IPS DF 19.7 (cell line): ENCODE measurements around the gene SLC35A2.

Experiments
- DNase-seq: peaks from one replicate; pipeline ENCODE4 v3.0.0-alpha.2; 2013; ENCODE audit warnings: low read depth, low spot score

SLC35A2 gene

DNA sequence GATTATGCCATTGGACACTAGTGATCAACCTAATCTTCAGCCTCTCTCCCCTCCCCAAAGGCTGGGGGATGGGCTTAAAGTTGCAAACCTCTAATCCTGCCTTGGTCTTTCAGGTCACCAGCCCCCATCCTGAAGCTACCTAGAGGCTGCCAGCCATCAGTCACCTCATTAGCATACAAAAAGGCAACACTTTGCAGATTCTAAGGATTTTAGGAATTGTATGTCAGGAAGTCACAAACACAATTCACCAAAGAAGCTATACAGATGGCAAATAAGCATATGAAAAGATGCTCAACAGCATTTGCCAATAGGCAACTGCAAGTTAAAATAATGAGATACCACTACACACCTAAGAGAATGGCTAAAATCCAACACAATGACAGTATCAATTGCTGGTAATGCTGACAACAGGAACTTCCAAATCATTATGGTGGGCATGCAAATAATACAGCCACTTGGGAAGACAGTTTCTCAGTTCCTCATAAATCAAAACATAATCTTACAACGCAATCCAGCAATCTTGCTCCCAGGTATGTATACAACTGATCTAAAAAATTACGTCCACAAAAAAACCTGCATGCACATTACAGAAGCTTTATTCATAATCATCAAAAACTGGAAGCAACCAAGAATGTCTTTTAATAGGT lies 16.4 kb upstream of the SLC35A2 start:
- DNase-seq: peak; percentile 87

DNA sequence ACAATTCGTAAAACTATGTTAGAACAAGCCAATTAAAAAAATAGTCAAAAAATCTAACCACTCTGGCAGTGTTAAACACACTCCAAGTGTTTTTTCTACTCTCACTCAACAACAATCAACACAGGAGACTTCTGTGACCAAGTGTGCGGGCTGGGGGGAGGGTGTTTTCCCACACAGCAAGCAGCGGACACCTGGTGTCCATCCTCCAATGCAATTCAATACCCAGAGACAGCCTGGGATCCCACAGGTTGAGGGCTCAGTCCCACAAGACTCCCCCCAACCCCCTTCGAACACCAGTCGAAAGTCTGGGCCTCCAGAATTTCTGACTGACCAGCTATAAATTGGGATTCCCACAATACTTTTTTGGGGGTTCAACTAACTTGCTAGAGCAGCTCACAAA lies 15.7 kb upstream of the SLC35A2 start:
- no peak for DNase-seq

DNA sequence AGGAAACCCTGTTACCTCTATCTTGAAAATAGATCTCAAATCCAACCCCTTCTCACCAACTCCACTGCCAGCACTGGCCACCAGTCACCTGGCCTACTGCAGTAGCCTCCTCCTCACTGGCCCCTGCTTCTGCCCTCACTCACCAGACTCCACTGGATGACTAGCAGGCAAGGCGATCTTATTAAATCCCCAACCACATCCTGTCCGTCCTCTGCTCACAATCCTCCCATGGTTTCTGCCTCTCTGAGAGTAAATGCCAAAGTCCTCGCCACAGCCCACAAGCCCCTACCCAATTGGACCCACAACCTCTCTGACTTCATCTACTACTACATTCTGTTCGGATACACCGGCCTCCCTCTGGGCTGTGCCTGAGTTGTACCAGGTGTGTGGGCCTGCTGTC lies 12.8 kb upstream of the SLC35A2 start:
- DNase-seq: no peak

DNA sequence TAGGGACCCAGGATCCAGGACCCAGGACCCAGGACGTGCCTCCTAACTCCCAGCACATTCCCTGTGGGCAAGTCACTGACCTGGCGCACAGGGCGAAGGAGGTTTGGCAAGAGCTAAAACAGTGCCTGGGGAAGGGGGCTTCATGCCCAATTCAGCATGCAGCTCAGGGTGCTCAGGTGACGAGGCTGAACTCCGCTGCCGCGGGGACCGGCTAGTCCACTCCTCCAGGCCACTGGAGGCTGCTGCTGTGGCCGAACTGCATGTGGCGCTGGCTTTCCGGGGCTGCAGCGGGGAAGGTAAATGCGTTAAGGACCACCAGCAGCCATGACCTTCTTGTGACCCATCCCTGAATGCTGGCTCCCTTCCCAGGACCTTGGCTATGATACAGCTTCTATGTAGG lies 12.3 kb upstream of the SLC35A2 start:
- DNase-seq: no peak

DNA sequence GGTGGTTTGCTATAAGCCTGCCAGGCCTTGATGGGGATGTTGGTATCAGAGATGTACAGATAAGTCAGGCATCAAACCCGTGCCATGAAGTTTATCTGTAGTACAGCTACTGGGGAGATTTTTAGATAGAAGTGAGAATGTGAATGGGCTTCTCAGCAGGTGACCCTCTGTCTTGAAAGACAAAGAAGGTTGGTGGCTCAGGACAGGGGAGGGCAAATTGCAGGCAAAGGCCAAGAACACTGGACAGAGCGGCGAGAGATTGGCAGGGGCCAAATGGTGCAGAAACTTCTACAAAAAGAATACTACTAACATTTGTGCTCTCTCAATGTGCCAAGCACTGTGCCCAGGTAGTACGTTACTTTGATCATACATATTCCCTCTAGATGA lies 9.3 kb upstream of the SLC35A2 start:
- DNase-seq: no peak

DNA sequence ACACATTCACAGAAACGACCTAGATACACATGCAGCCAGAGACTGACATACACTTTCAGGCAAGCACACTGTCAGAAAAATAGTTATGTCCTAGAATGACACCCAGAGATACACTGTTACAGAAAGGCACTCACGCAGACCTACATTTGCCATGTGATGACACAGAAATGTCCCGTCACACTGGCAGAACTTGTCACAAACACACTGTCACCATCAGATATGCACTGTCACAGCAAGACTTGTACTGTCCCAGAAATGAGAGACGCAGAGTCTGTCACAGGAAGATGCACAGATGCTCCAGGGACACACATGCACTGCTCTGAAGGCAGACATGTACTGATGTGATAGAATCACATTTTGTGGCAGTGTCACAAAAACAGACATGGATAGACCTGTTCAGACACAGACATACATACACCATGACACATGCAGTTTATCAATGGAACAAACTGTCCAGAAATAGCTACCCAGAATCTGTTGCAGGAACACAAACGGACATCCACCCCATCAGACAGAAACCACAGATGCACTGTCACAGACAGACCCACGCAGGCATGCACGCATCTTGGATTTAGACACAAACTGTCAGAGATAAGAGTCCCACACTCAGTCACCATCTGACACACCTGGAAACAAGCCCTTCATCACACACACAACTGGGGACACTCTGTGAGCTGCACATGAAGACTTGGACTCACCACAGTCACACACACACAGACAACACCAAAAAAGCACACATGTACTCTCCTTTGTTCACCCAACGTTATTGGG lies 8.7 kb upstream of the SLC35A2 start:
- DNase-seq: no peak

DNA sequence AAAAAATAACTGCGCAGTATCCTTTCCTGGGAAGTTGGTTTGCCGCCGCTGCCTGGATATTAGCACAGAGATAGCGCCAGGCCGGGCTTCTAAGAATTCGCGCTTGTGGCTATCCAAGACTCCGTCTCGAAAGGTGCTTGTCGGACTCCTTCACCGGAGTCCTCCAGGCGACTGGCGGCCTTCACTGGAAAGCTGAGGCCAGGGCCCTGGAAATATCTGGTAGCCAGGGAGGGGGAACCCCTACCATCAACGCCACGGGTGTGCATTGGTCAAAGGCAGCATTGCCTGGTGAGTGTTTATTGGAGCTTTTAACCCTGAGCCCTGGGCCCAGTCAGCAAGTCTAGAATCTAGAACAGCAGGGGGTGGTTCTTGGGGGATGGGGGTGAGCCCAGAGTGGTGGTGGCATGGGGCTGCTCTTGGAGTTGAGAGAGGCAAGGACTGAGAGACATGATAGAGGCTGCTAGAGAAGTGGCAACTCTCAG lies 8.0 kb upstream of the SLC35A2 start:
- no peak for DNase-seq

DNA sequence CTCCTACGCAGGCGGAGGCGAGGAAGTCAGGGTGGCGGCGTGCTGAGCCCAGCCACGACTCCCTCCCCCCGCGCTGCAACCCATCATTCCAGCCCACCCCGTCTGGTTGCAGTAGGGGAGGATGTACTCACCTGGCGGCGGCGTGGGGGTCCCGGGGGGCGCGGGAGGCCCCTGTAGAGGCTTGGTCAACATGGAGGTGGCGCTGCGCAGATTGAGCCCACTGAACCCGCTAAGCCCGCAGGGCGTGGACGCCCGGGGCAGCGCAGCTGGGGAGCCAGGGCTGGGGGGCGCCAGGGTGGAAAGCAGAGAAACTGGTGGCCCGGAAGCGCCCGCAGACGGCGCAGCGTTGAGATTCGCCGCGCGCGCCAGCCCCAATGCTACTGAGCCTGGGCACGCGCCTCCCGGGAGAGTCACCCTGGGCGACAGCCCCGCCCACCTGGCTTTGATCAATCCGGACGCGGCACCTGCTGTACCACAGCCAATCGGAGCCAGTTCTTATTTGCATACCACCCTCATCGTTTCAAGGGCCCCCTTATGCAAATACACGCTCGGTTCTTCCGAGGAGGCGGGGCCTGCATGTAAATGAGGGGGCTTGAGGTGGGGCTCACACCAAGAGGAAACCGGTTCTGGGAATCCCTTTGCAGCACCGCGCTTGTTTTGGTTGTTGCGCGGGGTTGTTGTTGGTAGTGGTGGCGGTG lies 7.3 kb upstream of the SLC35A2 start, which contains the start of gene PIM2:
Gene PIM2 (minus strand): TSS at position 382 of the 698 bp plus-strand sequence. CDS start 190 bp downstream, at position 192.
- DNase-seq: no peak

DNA sequence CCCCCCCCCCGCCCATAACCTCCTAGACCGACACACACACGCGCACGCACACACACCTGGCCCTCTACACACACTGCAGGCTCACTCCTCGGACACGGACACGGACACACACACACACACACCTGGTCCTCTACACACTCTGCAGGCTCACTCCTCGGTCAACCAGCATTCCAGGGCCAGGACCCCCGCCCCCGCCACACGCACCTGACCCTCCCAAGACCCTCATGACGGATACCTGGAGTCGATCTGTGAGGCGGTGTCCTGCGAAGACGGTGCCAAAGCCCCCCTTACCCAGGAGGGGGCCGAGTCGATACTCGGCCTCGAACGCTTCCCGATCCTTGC lies 6.8 kb upstream of the SLC35A2 start:
- DNase-seq: no peak

DNA sequence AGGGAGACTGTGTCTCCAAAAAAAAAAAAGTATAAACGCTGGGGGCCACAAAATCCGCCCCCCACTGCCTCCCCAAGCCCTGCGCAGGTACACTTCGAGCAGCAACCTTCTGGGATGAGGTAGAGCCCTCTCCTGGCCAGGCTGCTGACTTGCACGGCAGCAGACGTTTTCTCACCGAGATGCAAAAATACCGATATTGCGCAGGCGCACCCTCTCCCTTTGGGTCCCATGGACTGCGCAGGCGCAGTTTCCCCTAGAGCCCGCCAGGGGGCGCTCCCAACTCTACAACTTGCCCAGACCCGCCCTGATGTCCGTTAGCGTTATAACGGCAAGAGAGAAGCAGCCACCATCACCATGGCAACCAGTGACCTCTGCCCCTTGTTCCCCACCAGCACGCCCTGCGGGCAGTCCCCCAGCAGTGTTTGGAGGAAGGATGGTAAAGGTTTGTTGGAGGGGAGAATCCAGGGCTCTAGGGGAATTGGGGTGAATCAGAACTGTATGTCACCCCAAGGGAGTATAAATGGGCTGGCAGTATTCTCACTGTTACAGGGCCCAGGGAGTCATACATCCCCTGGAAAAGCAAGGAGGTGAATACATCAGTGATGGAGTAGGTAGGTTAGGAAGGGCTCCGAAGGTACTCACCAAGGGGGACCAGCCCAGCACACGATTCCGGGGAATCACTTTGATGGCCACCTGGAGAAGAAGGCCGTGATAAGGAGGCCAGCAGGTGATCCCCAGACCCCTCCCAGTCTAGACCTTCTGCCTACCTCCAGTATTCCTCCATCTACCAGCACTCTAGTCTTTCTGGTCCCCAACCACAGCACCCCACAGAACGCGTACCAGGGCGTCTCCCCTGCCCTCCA lies 5.9 kb upstream of the SLC35A2 start:
- no peak for DNase-seq

DNA sequence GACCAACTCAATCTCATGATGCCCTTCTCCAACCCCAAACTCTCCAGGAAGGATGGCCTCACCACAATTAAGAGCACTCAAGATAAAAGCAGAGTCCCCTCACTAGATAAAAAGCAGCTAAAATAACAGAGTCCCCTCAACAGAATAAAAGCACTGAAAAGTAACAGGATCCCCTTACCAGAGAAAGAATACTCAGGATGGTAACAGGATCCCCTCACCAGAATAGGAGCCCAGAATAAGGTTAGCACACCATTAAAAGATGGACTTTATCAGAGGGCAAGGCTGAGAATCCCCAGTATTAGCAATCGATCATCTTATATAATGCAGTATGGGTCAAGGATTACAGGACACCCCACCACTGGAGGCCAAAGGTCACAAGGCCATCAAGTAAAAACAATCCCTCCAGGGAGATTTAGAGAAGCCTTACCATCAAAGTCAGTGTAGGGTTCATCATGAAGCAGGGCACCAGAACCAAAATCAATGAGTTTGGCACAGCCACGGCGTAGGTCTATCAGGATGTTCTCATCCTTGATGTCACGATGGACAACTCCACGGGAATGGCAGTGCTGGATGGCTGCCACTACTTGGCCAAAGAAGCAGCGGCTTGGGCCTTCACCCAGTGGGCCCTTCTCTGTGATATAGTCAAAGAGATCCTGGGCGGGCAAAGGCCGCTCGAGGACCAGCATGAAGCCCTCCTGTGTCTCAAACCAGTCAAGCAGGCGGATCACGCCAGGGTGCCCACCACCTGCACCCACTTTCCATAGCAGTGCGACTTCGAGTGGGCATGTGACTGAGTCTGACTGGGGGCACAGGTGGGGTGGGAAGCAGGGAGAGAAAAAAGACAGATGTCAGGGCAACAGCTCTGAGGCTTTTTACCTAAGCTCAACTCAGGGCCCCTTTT lies 3.4 kb upstream of the SLC35A2 start:
- no peak for DNase-seq

DNA sequence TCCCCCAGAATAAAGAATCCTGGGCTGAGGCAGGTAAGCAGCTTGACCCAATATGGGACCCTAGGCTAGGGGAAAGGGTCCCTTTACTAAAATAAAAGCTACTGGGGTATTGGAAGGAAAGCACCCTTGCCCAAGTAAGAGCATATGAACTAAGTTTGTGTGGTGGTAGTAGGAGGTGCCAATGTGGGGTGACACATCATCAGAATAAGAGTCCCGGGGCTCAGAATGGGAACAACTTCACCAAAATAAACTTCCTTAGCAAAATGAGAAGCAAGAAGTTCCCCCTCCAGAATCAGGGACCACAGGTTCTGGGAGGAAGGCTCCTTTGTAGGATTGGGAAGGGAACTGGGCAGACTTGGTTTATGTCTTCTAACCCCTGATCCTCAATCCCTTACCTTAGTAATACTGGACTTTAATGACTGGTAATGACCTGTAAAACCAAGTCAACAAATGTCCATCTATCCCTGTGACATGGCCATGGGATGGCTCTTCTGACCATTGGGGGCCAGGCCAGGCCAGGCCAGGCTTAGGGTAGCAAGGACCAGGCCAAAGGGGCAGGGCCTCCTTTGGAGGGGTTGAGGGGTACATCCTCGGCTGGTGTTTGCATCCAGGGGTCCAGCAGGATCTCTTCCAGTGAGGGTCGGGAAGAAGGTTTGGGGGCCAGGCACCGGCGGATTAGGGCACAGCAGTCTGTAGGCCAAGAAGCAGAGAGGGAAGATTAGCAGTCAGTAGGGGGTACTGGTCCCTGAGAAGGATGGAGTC lies 2.3 kb upstream of the SLC35A2 start:
- DNase-seq: no peak

DNA sequence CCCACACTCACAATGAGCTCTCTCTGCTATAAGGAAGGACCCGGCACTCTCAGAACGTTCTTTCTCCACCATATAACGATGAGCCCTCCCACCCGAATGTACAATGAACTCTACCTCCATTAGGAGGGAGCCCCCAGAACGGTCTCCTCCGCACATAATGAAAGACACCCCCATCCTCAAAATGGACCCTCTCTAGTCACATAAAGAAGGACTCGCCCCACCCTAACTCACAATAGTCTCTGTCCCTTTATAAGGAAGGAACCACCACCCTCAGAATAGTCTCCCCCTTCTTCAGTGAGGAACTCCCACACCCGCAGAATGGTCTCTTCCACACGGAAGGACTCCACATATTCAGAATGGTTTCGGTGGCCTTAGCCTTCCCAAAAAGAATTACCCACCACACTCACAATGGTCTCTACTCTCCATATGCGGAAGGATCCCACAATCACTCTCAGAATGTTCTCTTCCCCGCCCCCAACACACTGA lies 477 bp downstream of the SLC35A2 start:
- DNase-seq: no peak

DNA sequence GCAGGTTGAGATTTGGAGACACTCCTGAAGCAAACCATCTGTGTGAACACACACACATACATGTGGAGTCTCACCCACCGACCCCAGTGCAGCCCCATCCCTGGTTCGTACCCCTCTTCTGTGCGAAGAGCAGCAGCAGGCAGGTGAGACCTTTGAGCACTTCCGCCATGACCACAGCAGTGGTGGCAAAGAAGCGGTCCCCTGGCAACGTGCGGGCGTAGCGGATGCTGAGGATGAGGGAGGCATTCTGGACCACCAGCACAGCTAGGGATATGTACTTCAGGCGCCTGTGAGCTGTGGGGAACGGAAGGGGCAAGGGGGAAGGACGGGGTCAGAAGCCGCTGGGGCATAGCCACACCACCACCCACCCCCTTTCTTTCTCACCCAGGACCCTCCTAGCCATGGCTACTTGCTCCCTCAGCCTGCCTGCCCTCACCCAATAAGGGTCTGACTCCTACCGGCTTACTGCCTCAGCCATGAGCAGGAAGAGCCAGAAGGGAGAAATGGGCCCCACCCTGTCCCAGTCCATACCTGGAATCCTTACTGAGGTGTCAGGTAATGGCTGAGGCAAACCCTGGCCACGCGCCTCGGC lies 1.6 kb downstream of the SLC35A2 start:
- DNase-seq: no peak

DNA sequence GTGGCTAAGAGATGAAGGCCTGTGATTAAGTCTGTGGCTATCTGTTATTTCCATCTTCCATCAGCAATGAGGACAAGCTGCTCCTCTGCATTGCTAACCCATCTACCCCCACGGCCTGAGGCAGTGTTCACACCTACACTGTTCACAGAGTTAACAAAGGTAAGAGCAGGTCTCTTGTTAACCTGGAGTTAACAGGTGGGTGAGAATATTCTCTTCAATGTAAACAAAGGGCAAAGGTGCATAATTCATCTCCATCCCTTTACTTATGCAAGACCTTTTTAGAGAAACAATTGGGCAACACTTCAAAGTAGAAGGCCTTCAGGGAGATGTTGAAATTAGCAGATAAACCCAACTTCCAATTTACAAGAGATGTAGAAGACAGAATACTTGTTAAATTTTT lies 2.8 kb downstream of the SLC35A2 start:
- DNase-seq: no peak

DNA sequence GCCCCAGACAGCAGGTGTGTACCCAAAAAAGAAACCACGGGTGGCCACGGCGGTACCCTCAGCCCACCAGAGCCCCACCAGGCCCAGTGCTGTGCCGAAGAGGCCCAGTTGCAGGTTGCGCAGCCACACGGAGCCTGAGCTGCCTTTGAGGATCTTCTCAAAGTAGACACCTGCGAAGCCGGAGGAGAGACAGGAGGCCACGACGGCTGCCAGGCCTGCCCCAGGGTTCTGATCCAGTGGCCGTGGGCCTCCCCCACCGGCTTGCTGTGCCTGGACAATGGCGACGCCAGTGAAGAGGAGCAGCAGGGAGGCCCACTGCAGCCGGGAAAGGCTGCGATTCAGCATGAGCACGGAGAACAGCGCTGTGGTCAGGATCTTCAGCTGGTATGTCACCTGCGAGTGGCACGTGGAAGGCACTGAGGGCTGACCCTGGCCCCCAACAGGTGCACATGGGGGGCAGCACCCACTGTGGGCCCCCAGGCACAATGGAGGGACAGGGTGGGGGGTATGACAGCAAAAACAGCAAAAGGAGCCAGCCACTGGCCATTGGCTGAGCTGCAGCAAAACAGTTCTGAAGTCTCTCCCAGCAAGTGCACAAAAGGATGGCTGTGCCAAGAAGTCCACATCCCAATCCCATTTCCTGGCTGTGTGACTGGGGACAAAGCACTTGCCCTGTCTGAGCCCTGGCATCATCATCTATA lies 6.2 kb downstream of the SLC35A2 start:
- DNase-seq: no peak

DNA sequence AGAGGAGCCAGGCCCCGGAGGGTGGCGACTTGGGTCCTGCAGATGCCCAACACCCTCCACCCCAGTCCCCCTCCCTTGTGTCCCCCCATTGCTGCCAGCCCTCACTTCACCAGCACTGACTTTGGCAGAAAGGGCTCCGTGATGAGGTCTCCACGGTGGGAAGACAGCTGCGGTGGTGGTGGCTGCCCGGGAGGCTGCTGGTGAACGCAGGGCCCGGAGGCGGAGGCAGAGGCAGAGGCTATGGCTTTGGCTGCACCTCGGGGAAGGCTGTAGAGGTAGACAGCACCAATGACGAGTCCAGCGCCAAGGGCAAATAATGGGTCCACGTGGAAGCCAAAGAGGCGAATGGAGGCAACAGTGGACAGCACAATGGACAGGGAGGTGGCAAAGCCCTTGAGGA lies 6.8 kb downstream of the SLC35A2 start:
- DNase-seq: no peak

DNA sequence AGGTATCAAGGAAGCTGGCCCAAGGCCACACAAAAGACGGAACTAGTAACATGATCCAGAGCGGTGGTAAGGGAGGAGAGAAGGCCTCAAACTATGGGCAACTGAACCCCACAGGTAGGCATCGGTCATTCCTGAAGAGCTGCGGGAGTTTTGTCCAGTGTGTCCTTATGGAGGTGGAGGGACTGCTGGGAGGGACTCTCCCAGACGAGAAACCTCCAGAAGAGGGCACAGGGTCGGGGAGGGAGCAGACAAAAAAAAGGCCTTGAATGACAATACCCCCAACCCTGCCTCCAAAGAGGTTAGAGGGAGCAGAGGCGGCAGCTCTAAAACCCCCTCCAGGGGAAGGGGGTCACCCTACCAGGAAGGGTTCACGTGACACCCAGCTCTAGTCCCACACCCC lies 7.3 kb downstream of the SLC35A2 start:
- DNase-seq: no peak

DNA sequence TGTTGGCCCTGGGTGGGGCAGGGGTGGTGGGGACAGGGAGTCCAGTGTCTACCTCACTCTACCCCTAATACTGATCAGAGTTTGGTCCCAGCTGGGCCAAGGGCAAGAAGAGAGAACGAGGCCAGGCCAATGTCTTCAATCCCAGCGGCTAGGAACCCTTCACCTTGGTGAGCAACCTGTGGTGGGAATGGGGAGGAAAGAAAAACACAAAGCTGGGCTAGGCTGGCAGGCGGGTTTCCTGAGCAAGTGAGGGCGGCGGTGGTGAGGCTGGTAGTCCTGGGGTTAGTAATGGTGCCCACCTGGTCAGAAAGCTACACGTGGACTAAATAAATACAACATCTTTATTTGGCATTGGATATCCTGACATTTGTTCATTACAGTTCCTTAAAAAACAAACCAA lies 8.2 kb downstream of the SLC35A2 start:
- no peak for DNase-seq
